SK-N-SH treated with all-trans-retinoic acid at 6 μM for 48 hours (cell line): ENCODE measurements around the gene UCHL1.

Experiments
- ATAC-seq: fragments of 200-7000 bp; cut with Tn5 transposase; 3 replicates; pipeline ENCODE4 v1.9.1; 2020; ENCODE audit warnings: mild to moderate bottlenecking, moderate library complexity
- ARNTL ChIP-seq: fragments of 450-650 bp; formaldehyde crosslinking; IDR thresholded peaks from 2 replicates; pipeline ENCODE4 v1.5.0; 2020; ENCODE audit warnings: low read depth, mild to moderate bottlenecking, moderate library complexity, borderline replicate concordance
- BACH2 ChIP-seq: fragments of 250-450 bp; sonication (Bioruptor Pico); IDR thresholded peaks from 2 replicates; pipeline ENCODE4 v1.9.0; 2021; ENCODE audit warnings: mild to moderate bottlenecking, borderline replicate concordance
- CREB5 ChIP-seq: fragments of 250-450 bp; sonication (Bioruptor Pico); IDR thresholded peaks from 2 replicates; pipeline ENCODE4 v1.5.1; 2020; ENCODE audit warnings: low read depth, mild to moderate bottlenecking, moderate library complexity
- CSDC2 ChIP-seq: fragments of 250-450 bp; sonication (Bioruptor Pico); IDR thresholded peaks from 2 replicates; pipeline ENCODE4 v1.5.0; 2020; ENCODE audit warnings: mild to moderate bottlenecking, moderate library complexity
- ESRRG ChIP-seq: fragments of 250-450 bp; sonication (Bioruptor Pico); IDR thresholded peaks from 2 replicates; pipeline ENCODE4 v1.6.1; 2021; ENCODE audit warnings: mild to moderate bottlenecking
- GLIS3 ChIP-seq: fragments of 250-450 bp; sonication (Bioruptor Pico); IDR thresholded peaks from 2 replicates; pipeline ENCODE4 v1.5.0; 2020; ENCODE audit warnings: mild to moderate bottlenecking, moderate library complexity
- ISL1 ChIP-seq: fragments of 250-450 bp; sonication (Bioruptor Pico); IDR thresholded peaks from 2 replicates; pipeline ENCODE4 v2.1.2; 2022; ENCODE audit warnings: mild to moderate bottlenecking, moderate library complexity
- OSR1 ChIP-seq: fragments of 250-450 bp; sonication (Bioruptor Pico); IDR thresholded peaks from 2 replicates; pipeline ENCODE4 v1.8.0; 2022; ENCODE audit warnings: moderate library complexity, mild to moderate bottlenecking, inconsistent platforms
- POU6F1 ChIP-seq: fragments of 250-450 bp; sonication (Bioruptor Pico); IDR thresholded peaks from 2 replicates; pipeline ENCODE4 v1.8.0; 2021; ENCODE audit warnings: low read depth, mild to moderate bottlenecking, moderate library complexity, borderline replicate concordance
- PPARA ChIP-seq: fragments of 250-450 bp; sonication (Bioruptor Pico); IDR thresholded peaks from 2 replicates; pipeline ENCODE4 v1.5.0; 2020; ENCODE audit warnings: mild to moderate bottlenecking, borderline replicate concordance
- RARB ChIP-seq: fragments of 250-450 bp; sonication (Bioruptor Pico); IDR thresholded peaks from 2 replicates; pipeline ENCODE4 v1.8.0; 2021; ENCODE audit warnings: mild to moderate bottlenecking, moderate library complexity
- TCF4 ChIP-seq: fragments of 250-450 bp; sonication (Bioruptor Pico); IDR thresholded peaks from 2 replicates; pipeline ENCODE4 v1.8.0; 2021; ENCODE audit warnings: mild to moderate bottlenecking, moderate library complexity, borderline replicate concordance
- TOX ChIP-seq: fragments of 250-450 bp; sonication (Bioruptor Pico); IDR thresholded peaks from 2 replicates; pipeline ENCODE4 v1.8.0; 2021; ENCODE audit warnings: mild to moderate bottlenecking, moderate library complexity, borderline replicate concordance
- ZC3H10 ChIP-seq: fragments of 250-450 bp; sonication (Bioruptor Pico); IDR thresholded peaks from 2 replicates; pipeline ENCODE4 v1.5.1; 2021; ENCODE audit warnings: mild to moderate bottlenecking, moderate library complexity
- ZFP30 ChIP-seq: fragments of 450-650 bp; formaldehyde crosslinking; IDR thresholded peaks from 2 replicates; pipeline ENCODE4 v1.5.0; 2022; ENCODE audit warnings: mild to moderate bottlenecking, moderate library complexity
- ZNF565 ChIP-seq: fragments of 450-650 bp; formaldehyde crosslinking; conservative IDR thresholded peaks from 2 replicates; pipeline ENCODE4 v1.5.0; 2020; ENCODE audit warnings: low read depth, mild to moderate bottlenecking, moderate library complexity
- ZNF70 ChIP-seq: fragments of 450-650 bp; formaldehyde crosslinking; IDR thresholded peaks from 2 replicates; pipeline ENCODE4 v1.5.0; 2020; ENCODE audit warnings: mild to moderate bottlenecking, moderate library complexity
- ZNF8 ChIP-seq: fragments of 450-650 bp; formaldehyde crosslinking; IDR thresholded peaks from 2 replicates; pipeline ENCODE4 v1.5.0; 2020; ENCODE audit warnings: mild to moderate bottlenecking, moderate library complexity
- TF ChIP-seq, protein P1 (sequence below): fragments of 250-450 bp; sonication (Bioruptor Pico); IDR thresholded peaks from 2 replicates; pipeline ENCODE4 v1.8.0; 2020; ENCODE audit warnings: mild to moderate bottlenecking, moderate library complexity, borderline replicate concordance
- TF ChIP-seq, protein P2 (sequence below): fragments of 250-450 bp; sonication (Bioruptor Pico); IDR thresholded peaks from 2 replicates; pipeline ENCODE4 v1.5.1; 2021; ENCODE audit warnings: mild to moderate bottlenecking, moderate library complexity
- TF ChIP-seq, protein P3 (sequence below): fragments of 250-450 bp; sonication (Bioruptor Pico); IDR thresholded peaks from 2 replicates; pipeline ENCODE4 v1.5.0; 2020; ENCODE audit warnings: mild to moderate bottlenecking, moderate library complexity

The UCHL1 gene

GRCh38 chr4:41296995-41297394 lies 40.3 kb downstream of the UCHL1 start:
- no peak for ATAC-seq
- TF ChIP-seq POU6F1 (no peak), ZNF70 (no peak), TCF4 (CRISPR knock-in tag) (no peak), RARB (CRISPR knock-in tag) (no peak), BACH2 (CRISPR knock-in tag) (no peak), ZC3H10 (CRISPR knock-in tag) (no peak), ARNTL (CRISPR knock-in tag) (no peak), CREB5 (CRISPR knock-in tag) (no peak), GLIS3 (CRISPR knock-in tag) (no peak), ZNF565 (CRISPR knock-in tag) (no peak), ZFP30 (CRISPR knock-in tag) (no peak)
- TF ChIP-seq, protein P1, sequence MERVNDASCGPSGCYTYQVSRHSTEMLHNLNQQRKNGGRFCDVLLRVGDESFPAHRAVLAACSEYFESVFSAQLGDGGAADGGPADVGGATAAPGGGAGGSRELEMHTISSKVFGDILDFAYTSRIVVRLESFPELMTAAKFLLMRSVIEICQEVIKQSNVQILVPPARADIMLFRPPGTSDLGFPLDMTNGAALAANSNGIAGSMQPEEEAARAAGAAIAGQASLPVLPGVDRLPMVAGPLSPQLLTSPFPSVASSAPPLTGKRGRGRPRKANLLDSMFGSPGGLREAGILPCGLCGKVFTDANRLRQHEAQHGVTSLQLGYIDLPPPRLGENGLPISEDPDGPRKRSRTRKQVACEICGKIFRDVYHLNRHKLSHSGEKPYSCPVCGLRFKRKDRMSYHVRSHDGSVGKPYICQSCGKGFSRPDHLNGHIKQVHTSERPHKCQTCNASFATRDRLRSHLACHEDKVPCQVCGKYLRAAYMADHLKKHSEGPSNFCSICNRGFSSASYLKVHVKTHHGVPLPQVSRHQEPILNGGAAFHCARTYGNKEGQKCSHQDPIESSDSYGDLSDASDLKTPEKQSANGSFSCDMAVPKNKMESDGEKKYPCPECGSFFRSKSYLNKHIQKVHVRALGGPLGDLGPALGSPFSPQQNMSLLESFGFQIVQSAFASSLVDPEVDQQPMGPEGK (CRISPR knock-in tag): no peak

DNA sequence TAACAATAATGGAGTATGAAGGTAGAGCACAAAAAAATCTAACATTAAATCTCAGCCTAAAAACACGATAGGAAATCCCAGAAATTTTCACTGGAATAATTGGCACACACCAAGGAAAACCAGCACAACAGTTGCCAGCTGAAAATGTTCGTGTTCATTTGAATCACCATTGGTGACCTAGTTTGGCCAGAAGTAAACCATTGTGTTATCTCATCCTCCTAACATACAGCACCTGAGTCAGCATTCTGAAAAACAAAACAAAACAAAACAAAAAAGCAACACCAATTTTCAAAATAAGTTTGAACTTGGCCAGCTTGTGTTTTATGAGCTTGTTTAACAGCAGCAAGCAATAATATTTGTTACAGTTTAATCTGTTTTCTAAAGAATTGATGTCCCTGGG lies 41.1 kb downstream of the UCHL1 start:
- no peak for TF ChIP-seq ZNF8
- no peak for TF ChIP-seq CREB5 (CRISPR knock-in tag)
- TF ChIP-seq TOX (CRISPR knock-in tag): no peak
- TF ChIP-seq ZNF70: no peak
- TF ChIP-seq ISL1 (CRISPR knock-in tag): no peak
- no peak for TF ChIP-seq RARB (CRISPR knock-in tag)
- no peak for TF ChIP-seq BACH2 (CRISPR knock-in tag)
- no peak for TF ChIP-seq ZFP30 (CRISPR knock-in tag)
- TF ChIP-seq ZC3H10 (CRISPR knock-in tag): no peak
- TF ChIP-seq ESRRG (CRISPR knock-in tag): no peak
- TF ChIP-seq ZNF565 (CRISPR knock-in tag): no peak
- TF ChIP-seq POU6F1: no peak
- no peak for TF ChIP-seq PPARA (CRISPR knock-in tag)
- ATAC-seq: no peak

DNA sequence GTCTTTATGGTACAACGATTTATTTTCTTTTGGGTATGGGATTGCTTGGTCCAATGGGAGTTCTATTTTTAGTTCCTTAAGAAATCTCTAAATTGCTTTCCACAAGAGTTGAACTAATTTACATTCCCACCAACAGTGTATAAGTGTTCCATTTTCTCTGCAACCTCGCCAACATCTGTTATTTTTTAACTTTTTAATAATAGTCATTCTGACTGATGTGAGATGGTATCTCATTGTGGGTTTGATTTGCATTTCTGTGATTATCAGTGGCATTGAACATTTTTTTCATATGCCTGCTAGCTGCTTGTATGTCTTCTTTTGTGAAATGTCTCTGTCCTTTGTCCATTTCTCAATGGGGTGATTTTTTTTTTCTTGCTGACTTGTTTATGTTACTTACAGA lies 42.8 kb downstream of the UCHL1 start:
- ATAC-seq: no peak
- TF ChIP-seq ZNF565 (CRISPR knock-in tag) (no peak), ZC3H10 (CRISPR knock-in tag) (no peak)

DNA sequence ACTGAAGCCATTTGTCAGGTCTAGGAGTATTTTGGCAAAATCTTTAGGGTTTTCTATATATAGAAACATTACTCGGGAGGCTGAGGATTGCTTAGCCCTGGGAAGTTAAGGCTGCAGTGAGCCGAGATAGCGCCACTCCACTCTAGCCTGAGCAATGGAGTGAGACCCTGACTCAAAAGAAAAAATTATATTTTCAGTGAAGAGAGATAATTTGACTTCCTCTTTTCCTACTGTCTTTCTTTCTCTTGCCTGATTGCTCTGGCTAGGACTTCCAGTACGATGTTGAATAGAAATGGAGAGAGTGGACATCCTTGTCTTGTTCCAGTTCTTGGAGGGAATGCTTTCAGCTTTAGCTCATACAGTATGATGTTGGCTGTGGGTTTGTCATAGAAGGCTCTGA lies 44.4 kb downstream of the UCHL1 start:
- no peak for ATAC-seq
- TF ChIP-seq TOX (CRISPR knock-in tag): no peak
- TF ChIP-seq, protein P2, sequence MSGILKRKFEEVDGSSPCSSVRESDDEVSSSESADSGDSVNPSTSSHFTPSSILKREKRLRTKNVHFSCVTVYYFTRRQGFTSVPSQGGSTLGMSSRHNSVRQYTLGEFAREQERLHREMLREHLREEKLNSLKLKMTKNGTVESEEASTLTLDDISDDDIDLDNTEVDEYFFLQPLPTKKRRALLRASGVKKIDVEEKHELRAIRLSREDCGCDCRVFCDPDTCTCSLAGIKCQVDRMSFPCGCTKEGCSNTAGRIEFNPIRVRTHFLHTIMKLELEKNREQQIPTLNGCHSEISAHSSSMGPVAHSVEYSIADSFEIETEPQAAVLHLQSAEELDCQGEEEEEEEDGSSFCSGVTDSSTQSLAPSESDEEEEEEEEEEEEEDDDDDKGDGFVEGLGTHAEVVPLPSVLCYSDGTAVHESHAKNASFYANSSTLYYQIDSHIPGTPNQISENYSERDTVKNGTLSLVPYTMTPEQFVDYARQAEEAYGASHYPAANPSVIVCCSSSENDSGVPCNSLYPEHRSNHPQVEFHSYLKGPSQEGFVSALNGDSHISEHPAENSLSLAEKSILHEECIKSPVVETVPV (CRISPR knock-in tag): no peak
- TF ChIP-seq, protein P3, sequence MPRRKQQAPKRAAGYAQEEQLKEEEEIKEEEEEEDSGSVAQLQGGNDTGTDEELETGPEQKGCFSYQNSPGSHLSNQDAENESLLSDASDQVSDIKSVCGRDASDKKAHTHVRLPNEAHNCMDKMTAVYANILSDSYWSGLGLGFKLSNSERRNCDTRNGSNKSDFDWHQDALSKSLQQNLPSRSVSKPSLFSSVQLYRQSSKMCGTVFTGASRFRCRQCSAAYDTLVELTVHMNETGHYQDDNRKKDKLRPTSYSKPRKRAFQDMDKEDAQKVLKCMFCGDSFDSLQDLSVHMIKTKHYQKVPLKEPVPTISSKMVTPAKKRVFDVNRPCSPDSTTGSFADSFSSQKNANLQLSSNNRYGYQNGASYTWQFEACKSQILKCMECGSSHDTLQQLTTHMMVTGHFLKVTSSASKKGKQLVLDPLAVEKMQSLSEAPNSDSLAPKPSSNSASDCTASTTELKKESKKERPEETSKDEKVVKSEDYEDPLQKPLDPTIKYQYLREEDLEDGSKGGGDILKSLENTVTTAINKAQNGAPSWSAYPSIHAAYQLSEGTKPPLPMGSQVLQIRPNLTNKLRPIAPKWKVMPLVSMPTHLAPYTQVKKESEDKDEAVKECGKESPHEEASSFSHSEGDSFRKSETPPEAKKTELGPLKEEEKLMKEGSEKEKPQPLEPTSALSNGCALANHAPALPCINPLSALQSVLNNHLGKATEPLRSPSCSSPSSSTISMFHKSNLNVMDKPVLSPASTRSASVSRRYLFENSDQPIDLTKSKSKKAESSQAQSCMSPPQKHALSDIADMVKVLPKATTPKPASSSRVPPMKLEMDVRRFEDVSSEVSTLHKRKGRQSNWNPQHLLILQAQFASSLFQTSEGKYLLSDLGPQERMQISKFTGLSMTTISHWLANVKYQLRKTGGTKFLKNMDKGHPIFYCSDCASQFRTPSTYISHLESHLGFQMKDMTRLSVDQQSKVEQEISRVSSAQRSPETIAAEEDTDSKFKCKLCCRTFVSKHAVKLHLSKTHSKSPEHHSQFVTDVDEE (CRISPR knock-in tag): no peak
- TF ChIP-seq CSDC2 (CRISPR knock-in tag): no peak
- no peak for TF ChIP-seq TCF4 (CRISPR knock-in tag)
- no peak for TF ChIP-seq OSR1 (CRISPR knock-in tag)
- no peak for TF ChIP-seq ZNF565 (CRISPR knock-in tag)
- no peak for TF ChIP-seq POU6F1
- TF ChIP-seq PPARA (CRISPR knock-in tag): no peak
- no peak for TF ChIP-seq ZFP30 (CRISPR knock-in tag)
- TF ChIP-seq ZNF70: no peak
- no peak for TF ChIP-seq ISL1 (CRISPR knock-in tag)
